ENCODE data around the gene DNAJC1. TPM values are rescaled to one million over a fixed set of nuclear protein-coding genes. Genes with fewer than 3 reads are reported as not detected.

DNAJC1 gene
- total RNA-seq, 1 experiment from 2014 or later = 12.9 TPM

DNA sequence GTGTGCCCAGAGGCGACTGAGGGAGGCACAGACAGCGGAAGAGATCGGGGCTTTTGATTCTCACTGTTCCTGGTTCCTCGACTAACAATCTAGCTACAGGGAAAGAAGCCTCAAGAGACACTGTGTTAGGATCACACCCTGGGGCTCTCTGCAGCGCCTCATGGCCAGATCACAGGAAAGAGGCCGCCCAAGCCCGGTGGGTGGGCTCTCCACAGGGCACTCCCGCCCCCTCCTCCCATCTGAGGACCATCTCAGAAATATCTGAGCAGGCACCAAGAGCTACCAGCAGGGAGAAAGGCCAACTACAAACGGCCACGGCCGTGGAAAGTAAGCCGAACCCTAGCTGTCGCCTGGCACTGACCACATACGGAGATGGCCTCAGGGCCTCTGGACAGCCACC is 245.3 kb downstream of the DNAJC1 start:
- Histone ChIP-seq H3K27me3 (ENCODE audit: control insufficient read depth, insufficient read depth, low read length) (no peaks in the 10 kb centered on the region), H3K4me3 (ENCODE audit: low read depth in 2 of 2, low read length in 2 of 2) (no peak overlapping the region), H3K27ac (ENCODE audit: low read length) (no peak overlapping the region), H3K9me3 (ENCODE audit: control insufficient read depth, insufficient read depth, low read depth, low read length) (no peaks in the 10 kb centered on the region), H3K36me3 (ENCODE audit: control insufficient read depth, insufficient read depth, low read length) (no peaks in the 10 kb centered on the region), H3K4me1 (ENCODE audit: control insufficient read depth, insufficient read depth, low read length) (no peaks in the 10 kb centered on the region)
- TF ChIP-seq CTCF (IDR thresholded peaks at IDR 0.05) = no peak
- TF ChIP-seq POLR2AphosphoS5 (IDR thresholded peaks at IDR 0.05; ENCODE audit: low read depth, low read length) = no peak
- TF ChIP-seq TCF7L2 (IDR thresholded peaks at IDR 0.05; ENCODE audit: low read depth, low read length) = no peak
- TF ChIP-seq SIN3A (IDR thresholded peaks at IDR 0.05; ENCODE audit: borderline replicate concordance, insufficient read depth, low read depth, low read length) = no peak
- TF ChIP-seq, protein P1, sequence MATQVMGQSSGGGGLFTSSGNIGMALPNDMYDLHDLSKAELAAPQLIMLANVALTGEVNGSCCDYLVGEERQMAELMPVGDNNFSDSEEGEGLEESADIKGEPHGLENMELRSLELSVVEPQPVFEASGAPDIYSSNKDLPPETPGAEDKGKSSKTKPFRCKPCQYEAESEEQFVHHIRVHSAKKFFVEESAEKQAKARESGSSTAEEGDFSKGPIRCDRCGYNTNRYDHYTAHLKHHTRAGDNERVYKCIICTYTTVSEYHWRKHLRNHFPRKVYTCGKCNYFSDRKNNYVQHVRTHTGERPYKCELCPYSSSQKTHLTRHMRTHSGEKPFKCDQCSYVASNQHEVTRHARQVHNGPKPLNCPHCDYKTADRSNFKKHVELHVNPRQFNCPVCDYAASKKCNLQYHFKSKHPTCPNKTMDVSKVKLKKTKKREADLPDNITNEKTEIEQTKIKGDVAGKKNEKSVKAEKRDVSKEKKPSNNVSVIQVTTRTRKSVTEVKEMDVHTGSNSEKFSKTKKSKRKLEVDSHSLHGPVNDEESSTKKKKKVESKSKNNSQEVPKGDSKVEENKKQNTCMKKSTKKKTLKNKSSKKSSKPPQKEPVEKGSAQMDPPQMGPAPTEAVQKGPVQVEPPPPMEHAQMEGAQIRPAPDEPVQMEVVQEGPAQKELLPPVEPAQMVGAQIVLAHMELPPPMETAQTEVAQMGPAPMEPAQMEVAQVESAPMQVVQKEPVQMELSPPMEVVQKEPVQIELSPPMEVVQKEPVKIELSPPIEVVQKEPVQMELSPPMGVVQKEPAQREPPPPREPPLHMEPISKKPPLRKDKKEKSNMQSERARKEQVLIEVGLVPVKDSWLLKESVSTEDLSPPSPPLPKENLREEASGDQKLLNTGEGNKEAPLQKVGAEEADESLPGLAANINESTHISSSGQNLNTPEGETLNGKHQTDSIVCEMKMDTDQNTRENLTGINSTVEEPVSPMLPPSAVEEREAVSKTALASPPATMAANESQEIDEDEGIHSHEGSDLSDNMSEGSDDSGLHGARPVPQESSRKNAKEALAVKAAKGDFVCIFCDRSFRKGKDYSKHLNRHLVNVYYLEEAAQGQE (IDR thresholded peaks at IDR 0.05; ENCODE audit: insufficient read depth in 1 of 2, low read depth in 2 of 2, low read length in 1 of 2) = no peak
- BruUV-seq (replicated peaks) = no TSS peak
- no peak for DNase-seq (ENCODE audit: low read depth, low spot score)
- intact Hi-C loops (cut with micrococcal nuclease; ENCODE audit: unreplicated experiment) (no loop called here), in situ Hi-C loops (cut with HindIII; ENCODE audit: low pct_unique_long_range_greater_than_20kb, low sequenced_read_pairs) (no loop called here)
- CTCF ChIA-PET = no interaction called here
- no peak for ATAC-seq
- POLR2A ChIA-PET = no interaction called here

GRCh38 chr10:21757185-21757901 is 246.2 kb downstream of the DNAJC1 start:
- ChIA-PET CTCF (no interaction called here), POLR2A (no interaction called here)
- no peak for ATAC-seq
- in situ Hi-C loops (cut with HindIII; ENCODE audit: low pct_unique_long_range_greater_than_20kb, low sequenced_read_pairs) = no loop called here
- H3K36me3 ChIP-seq (ENCODE audit: control insufficient read depth, insufficient read depth, low read length) = no peaks in the 10 kb centered on the region
- H3K4me1 ChIP-seq (ENCODE audit: control insufficient read depth, insufficient read depth, low read length) = no peaks in the 10 kb centered on the region
- BruUV-seq (replicated peaks) = no TSS peak
- H3K4me3 ChIP-seq (ENCODE audit: low read depth in 2 of 2, low read length in 2 of 2) = no peak overlapping the region
- H3K27me3 ChIP-seq (ENCODE audit: control insufficient read depth, insufficient read depth, low read length) = no peaks in the 10 kb centered on the region
- no peak for DNase-seq (ENCODE audit: low read depth, low spot score)
- H3K9me3 ChIP-seq (ENCODE audit: control insufficient read depth, insufficient read depth, low read depth, low read length) = no peaks in the 10 kb centered on the region
- H3K27ac ChIP-seq (ENCODE audit: low read length) = no peak overlapping the region
- intact Hi-C loops (cut with micrococcal nuclease; ENCODE audit: unreplicated experiment) = no loop called here
- TF ChIP-seq TCF7L2 (IDR thresholded peaks at IDR 0.05; ENCODE audit: low read depth, low read length) (no peak), CTCF (IDR thresholded peaks at IDR 0.05) (no peak), POLR2AphosphoS5 (IDR thresholded peaks at IDR 0.05; ENCODE audit: low read depth, low read length) (no peak), SIN3A (IDR thresholded peaks at IDR 0.05; ENCODE audit: borderline replicate concordance, insufficient read depth, low read depth, low read length) (no peak)
- TF ChIP-seq, protein P1 (IDR thresholded peaks at IDR 0.05; ENCODE audit: insufficient read depth in 1 of 2, low read depth in 2 of 2, low read length in 1 of 2) = no peak

Data from Panc1 (cell line).